ENCODE data around the gene WDR1. TPM values are rescaled to one million over a fixed set of nuclear protein-coding genes. Genes with fewer than 3 reads are reported as not detected.

WDR1 gene
- total RNA-seq, 2 experiments from 2014 or later: 308 to 354 TPM

- H3K36me3 Mint-ChIP-seq (ENCODE audit: low read depth): peaks cover 86% of the 10 kb centered on the region
- H3K9me3 Mint-ChIP-seq (ENCODE audit: low read depth): no peaks in the 10 kb centered on the region
- intact Hi-C loops (cut with DNase I, micrococcal nuclease): loop anchor here (1.0 kb wide), 3 partner anchors 9 to 10 kb away; partner anchors contain the start of gene WDR1 (in 1 of the 2)
- DNase-seq (no peak), ATAC-seq (no peak)
- peak overlapping the region; percentile 67 for H3K4me3 Mint-ChIP-seq
- POLR2A ChIA-PET: interaction anchor here (1.3 to 6.2 kb wide), 3 partner anchors 10 to 414 kb away, joined by 4 to 47 read pairs (median 7); partner anchors contain the start of gene WDR1
- peaks cover 99% of the 10 kb centered on the region for H3K4me1 Mint-ChIP-seq
- H3K27me3 Mint-ChIP-seq: no peaks in the 10 kb centered on the region
- CTCF ChIA-PET: interaction anchor here (0.7 to 1.8 kb wide), 5 partner anchors 10 to 83 kb away, joined by 3 to 8 read pairs (median 4); no protein-coding TSS in a partner anchor
- peak overlapping the region; percentile 87 for H3K27ac Mint-ChIP-seq
These were observed 10.7 kb downstream of the WDR1 start for GRCh38 chr4:10105920-10106319.

GRCh38 chr4:10105421-10105820 is 11.2 kb downstream of the WDR1 start:
- DNase-seq (no peak), ATAC-seq (no peak)
- H3K4me3 Mint-ChIP-seq: peak overlapping the region; percentile 67
- peaks cover 99% of the 10 kb centered on the region for H3K4me1 Mint-ChIP-seq
- H3K9me3 Mint-ChIP-seq (ENCODE audit: low read depth): no peaks in the 10 kb centered on the region
- CTCF ChIA-PET: interaction anchor here (1.8 kb wide), 1 partner anchor 12 kb away, joined by 6 read pairs; no protein-coding TSS in a partner anchor
- POLR2A ChIA-PET: interaction anchor here (1.3 to 6.2 kb wide), 2 partner anchors 12 to 414 kb away, joined by 4 to 47 read pairs; partner anchors contain the start of gene WDR1
- H3K36me3 Mint-ChIP-seq (ENCODE audit: low read depth): peaks cover 86% of the 10 kb centered on the region
- peak overlapping the region; percentile 86 for H3K27ac Mint-ChIP-seq
- H3K27me3 Mint-ChIP-seq: no peaks in the 10 kb centered on the region
- intact Hi-C loops (cut with DNase I, micrococcal nuclease): no loop called here

GRCh38 chr4:10104991-10105276 is 11.7 kb downstream of the WDR1 start:
- Mint-ChIP-seq H3K4me3 (peak overlapping the region; percentile 67), H3K4me1 (peaks cover 99% of the 10 kb centered on the region), H3K27ac (peak overlapping the region; percentile 86), H3K27me3 (no peaks in the 10 kb centered on the region), H3K36me3 (ENCODE audit: low read depth) (peaks cover 86% of the 10 kb centered on the region), H3K9me3 (ENCODE audit: low read depth) (no peaks in the 10 kb centered on the region)
- DNase-seq: no peak
- CTCF ChIA-PET: interaction anchor here (1.1 kb wide), 1 partner anchor 9 kb away, joined by 5 read pairs; no protein-coding TSS in a partner anchor
- POLR2A ChIA-PET: interaction anchor here (0.9 to 6.2 kb wide), 2 partner anchors 9 to 13 kb away, joined by 4 to 47 read pairs; partner anchors contain the start of gene WDR1
- ATAC-seq: no peak
- intact Hi-C loops (cut with DNase I, micrococcal nuclease): no loop called here

- POLR2A ChIA-PET: interaction anchor here (0.9 to 6.2 kb wide), 2 partner anchors 8 to 13 kb away, joined by 4 to 47 read pairs; partner anchors contain the start of gene WDR1
- ATAC-seq (no peak), DNase-seq (peak; percentile 47)
- no peaks in the 10 kb centered on the region for H3K9me3 Mint-ChIP-seq (ENCODE audit: low read depth)
- H3K4me3 Mint-ChIP-seq: peak overlapping the region; percentile 67
- H3K4me1 Mint-ChIP-seq: peaks cover 99% of the 10 kb centered on the region
- peak overlapping the region; percentile 86 for H3K27ac Mint-ChIP-seq
- no peaks in the 10 kb centered on the region for H3K27me3 Mint-ChIP-seq
- H3K36me3 Mint-ChIP-seq (ENCODE audit: low read depth): peaks cover 86% of the 10 kb centered on the region
- intact Hi-C loops (cut with DNase I, micrococcal nuclease): no loop called here
- CTCF ChIA-PET: interaction anchor here (0.6 to 1.1 kb wide), 3 partner anchors 9 to 446 kb away, joined by 3 to 5 read pairs (median 3); no protein-coding TSS in a partner anchor
These were observed 12.2 kb downstream of the WDR1 start for GRCh38 chr4:10104211-10104990.

GRCh38 chr4:10102474-10103332 is 13.9 kb downstream of the WDR1 start:
- intact Hi-C loops (cut with DNase I, micrococcal nuclease): no loop called here
- ATAC-seq (no peak), DNase-seq (no peak)
- H3K9me3 Mint-ChIP-seq (ENCODE audit: low read depth): no peaks in the 10 kb centered on the region
- ChIA-PET POLR2A (interaction anchor here (2.6 kb wide), 1 partner anchor 15 kb away, joined by 13 read pairs; the partner anchor contains the start of gene WDR1), CTCF (interaction anchor here (0.6 to 1.0 kb wide), 3 partner anchors 14 to 949 kb away, joined by 3 to 6 read pairs (median 4); partner anchors contain the start of gene WDR1)
- H3K36me3 Mint-ChIP-seq (ENCODE audit: low read depth): peaks cover 86% of the 10 kb centered on the region
- H3K27ac Mint-ChIP-seq: peak overlapping the region; percentile 89
- no peak overlapping the region for H3K4me3 Mint-ChIP-seq
- peaks cover 99% of the 10 kb centered on the region for H3K4me1 Mint-ChIP-seq
- no peaks in the 10 kb centered on the region for H3K27me3 Mint-ChIP-seq

- Mint-ChIP-seq H3K36me3 (ENCODE audit: low read depth) (peaks cover 88% of the 10 kb centered on the region), H3K27ac (peak overlapping the region; percentile 56), H3K9me3 (ENCODE audit: low read depth) (no peaks in the 10 kb centered on the region), H3K27me3 (no peaks in the 10 kb centered on the region), H3K4me1 (peaks cover 99% of the 10 kb centered on the region), H3K4me3 (no peak overlapping the region)
- POLR2A ChIA-PET: interaction anchor here (2.6 kb wide), 1 partner anchor 16 kb away, joined by 13 read pairs; the partner anchor contains the start of gene WDR1
- ATAC-seq (no peak), DNase-seq (no peak)
- intact Hi-C loops (cut with DNase I, micrococcal nuclease): no loop called here
- CTCF ChIA-PET: interaction anchor here (0.6 to 0.7 kb wide), 3 partner anchors 29 to 948 kb away, joined by 3 to 4 read pairs (median 4); no protein-coding TSS in a partner anchor
These were observed 14.7 kb downstream of the WDR1 start for GRCh38 chr4:10101671-10102473.

GRCh38 chr4:10100734-10101216 is 15.8 kb downstream of the WDR1 start:
- intact Hi-C loops (cut with DNase I, micrococcal nuclease): no loop called here
- ChIA-PET CTCF (no interaction called here), POLR2A (interaction anchor here (2.6 kb wide), 1 partner anchor 17 kb away, joined by 13 read pairs; no protein-coding TSS in a partner anchor)
- Mint-ChIP-seq H3K36me3 (ENCODE audit: low read depth) (peaks cover 86% of the 10 kb centered on the region), H3K27ac (peak overlapping the region; percentile 69), H3K9me3 (ENCODE audit: low read depth) (no peaks in the 10 kb centered on the region), H3K4me3 (no peak overlapping the region), H3K27me3 (no peaks in the 10 kb centered on the region), H3K4me1 (peaks cover 99% of the 10 kb centered on the region)
- ATAC-seq (no peak), DNase-seq (no peak)

- Mint-ChIP-seq H3K9me3 (ENCODE audit: low read depth) (no peaks in the 10 kb centered on the region), H3K27ac (peak overlapping the region; percentile 69), H3K4me1 (peaks cover 99% of the 10 kb centered on the region), H3K36me3 (ENCODE audit: low read depth) (peaks cover 85% of the 10 kb centered on the region), H3K27me3 (no peaks in the 10 kb centered on the region), H3K4me3 (peak overlapping the region; percentile 44)
- intact Hi-C loops (cut with DNase I, micrococcal nuclease): loop anchor here in 1 of 2 experiments (5.0 kb wide), 1 partner anchor 407 kb away; no protein-coding TSS in a partner anchor
- ChIA-PET CTCF (interaction anchor here (1.0 kb wide), 1 partner anchor 74 kb away, joined by 3 read pairs; no protein-coding TSS in a partner anchor), POLR2A (interaction anchor here (2.6 kb wide), 1 partner anchor 18 kb away, joined by 13 read pairs; no protein-coding TSS in a partner anchor)
- no peak for ATAC-seq
- DNase-seq: peak; percentile 62
These were observed 16.9 kb downstream of the WDR1 start for GRCh38 chr4:10099499-10100325.

- Mint-ChIP-seq H3K27me3 (no peaks in the 10 kb centered on the region), H3K4me1 (peaks cover 99% of the 10 kb centered on the region), H3K9me3 (ENCODE audit: low read depth) (no peaks in the 10 kb centered on the region), H3K4me3 (no peak overlapping the region), H3K36me3 (ENCODE audit: low read depth) (peaks cover 84% of the 10 kb centered on the region), H3K27ac (peak overlapping the region; percentile 69)
- intact Hi-C loops (cut with DNase I, micrococcal nuclease): loop anchor here in 1 of 2 experiments (5.0 kb wide), 1 partner anchor 406 kb away; no protein-coding TSS in a partner anchor
- ATAC-seq: peak; percentile 10
- POLR2A ChIA-PET: interaction anchor here (2.6 kb wide), 1 partner anchor 19 kb away, joined by 13 read pairs; no protein-coding TSS in a partner anchor
- CTCF ChIA-PET: interaction anchor here (1.0 to 2.1 kb wide), 2 partner anchors 10 to 74 kb away, joined by 3 to 6 read pairs; no protein-coding TSS in a partner anchor
- DNase-seq: peak; percentile 72
These were observed 17.8 kb downstream of the WDR1 start for GRCh38 chr4:10098780-10099160.

Measured in activated CD4-positive, alpha-beta T cell treated with anti-CD3 and anti-CD28 coated beads for 36 hours (primary cell).